ENCODE results near the gene SORCS2.

SORCS2 gene

DNA sequence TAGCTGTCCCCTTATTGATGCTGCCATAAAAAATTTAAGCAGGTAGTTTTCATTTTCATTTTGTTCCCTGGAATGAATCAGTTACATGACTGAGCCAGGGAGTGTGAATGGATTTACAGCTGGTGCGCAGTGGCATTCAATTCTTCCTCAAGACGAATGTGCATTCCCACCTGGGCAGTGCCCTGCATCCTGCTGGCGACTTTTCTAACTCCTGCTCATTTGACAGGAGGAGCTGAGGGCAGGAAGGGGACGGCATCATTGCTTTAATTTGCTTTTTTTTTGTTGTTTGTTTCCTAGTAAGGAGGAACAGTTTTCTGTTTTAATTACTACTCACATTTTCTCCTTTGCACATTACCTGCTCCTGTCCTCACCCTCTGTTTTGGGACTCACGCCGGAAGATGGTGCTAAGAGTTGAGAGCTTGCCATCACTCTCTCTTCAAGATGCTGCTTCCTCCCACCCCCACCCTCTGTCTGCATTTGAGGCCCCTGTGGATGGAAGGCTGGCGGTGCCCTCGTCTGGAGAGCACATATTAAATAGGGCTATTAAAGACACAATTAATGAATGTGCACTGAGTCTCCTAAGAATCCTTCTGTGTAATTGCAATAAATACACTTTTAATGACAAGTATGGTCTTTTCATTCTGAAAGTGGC, 206.6 kb downstream of the SORCS2 start:
- DNase-seq, result no peak

DNA sequence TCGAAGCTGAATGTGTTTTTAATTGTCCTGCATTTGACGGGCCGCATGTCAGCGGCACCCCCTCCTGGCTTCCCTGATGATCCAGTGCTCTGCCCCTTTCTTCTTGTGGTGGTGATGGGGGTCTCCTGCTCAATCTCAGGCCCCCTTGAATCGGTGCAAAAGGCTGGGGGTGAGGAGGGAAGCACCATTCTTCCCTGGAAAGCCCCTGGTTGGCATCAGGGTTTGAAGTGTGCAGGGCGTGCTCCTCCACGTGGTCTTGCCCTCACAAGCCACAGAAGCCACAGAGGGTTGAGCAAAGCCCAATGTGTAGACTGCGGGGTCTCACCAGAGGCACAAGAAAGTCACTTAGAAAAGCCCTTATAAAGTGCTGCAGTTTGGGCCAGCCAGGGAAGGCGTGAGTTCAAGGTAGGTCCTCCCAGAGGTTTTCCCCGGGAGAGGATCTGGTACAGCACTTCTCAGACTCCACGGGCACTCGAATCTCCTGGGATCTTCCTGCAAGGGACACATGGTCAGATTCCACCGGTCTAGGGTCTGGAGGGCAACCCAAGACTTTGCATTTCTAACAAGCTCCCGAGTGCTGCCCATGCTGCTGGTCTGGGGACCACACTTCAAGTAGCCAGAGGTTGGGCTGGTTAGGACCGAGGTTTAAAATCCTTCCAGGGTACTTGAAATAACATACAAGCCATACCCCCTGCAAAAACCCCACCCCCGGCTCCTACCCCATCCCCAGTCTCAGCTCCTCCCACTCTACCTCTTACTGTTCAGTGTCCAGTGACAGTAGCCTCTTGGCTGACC, 207.3 kb downstream of the SORCS2 start:
- no peak for DNase-seq

DNA sequence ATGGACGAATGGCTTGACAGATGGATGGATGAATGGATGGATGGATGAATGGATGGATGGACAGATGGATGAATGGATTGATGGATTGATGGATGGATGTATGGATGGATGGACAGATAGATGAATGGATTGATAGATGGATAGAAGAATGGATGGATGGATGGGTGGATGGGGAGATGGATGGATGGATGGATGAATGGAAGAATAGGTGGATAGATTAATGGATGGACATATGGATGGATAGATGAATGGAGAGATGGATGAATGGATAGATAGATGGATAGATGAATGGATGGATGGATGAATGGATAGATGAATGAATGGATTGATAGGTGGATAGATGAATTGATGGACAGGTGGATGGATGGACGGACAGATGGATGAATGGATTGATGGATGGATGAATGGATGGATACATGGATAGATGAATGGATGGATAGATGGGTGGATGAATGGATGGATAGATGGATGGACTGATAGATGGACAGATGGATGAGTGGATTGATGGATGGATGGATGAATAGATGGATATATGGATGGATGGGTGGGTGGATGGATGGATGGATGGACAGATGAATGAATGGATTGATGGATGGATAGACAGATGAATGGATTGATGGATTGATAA, 208.4 kb downstream of the SORCS2 start:
- no peak for DNase-seq

DNA sequence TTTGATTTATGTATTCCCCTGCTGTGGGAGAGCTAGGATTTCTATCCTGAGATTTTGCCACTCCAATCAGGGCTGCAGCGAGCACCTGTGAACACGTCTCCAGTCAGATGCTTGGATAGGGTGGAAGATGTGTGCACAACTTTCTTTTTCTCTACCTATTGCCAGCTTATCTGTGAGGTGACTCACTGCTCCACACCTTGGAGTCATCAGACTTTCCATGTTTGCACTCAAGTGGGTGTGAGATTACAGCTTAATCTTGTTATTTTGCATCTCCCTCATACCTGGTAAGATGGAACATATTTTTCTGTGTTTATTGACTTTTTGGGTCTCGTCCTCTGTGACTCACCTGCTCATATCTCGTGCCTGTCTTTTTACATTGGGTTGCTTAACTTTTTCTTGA, 210.2 kb downstream of the SORCS2 start:
- no peak for DNase-seq

DNA sequence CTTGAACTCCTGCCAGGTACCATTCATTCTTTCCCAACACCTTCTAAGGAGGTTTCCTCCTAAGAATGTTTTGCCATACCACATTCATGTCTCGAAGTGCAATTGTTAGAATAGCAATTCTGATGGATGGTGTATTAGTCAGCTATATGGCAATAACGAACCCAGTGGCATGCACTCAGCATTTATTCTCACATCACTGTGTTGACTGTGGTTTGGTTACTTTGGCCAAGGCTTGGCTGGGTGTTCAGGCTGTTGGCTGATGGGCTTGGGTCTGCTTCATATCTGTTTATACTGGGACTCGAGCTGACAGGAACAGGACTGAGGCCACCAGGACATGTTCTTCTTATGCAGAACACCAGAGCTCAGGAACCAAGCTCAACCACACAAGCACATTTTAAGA, 210.7 kb downstream of the SORCS2 start:
- no peak for DNase-seq

DNA sequence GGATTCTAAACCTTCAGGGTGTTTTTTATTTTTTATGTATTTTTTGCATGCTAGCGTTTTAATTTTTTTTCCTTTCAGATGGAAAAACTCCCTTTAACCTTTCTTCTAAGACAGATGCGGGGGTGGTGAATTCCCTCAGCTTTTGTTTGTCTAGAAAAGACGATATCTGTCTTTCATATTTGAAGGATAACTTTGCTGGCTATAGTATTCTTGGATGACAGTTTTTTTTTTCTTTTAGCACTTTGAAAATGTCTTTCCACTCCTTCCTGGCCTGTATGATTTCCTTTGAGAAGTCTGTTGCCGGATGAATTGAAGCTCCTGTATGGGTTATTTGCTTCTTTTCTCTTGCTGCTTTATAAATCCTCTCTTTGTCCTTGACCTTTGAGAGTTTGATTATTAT, 215.8 kb downstream of the SORCS2 start:
- no peak for DNase-seq

DNA sequence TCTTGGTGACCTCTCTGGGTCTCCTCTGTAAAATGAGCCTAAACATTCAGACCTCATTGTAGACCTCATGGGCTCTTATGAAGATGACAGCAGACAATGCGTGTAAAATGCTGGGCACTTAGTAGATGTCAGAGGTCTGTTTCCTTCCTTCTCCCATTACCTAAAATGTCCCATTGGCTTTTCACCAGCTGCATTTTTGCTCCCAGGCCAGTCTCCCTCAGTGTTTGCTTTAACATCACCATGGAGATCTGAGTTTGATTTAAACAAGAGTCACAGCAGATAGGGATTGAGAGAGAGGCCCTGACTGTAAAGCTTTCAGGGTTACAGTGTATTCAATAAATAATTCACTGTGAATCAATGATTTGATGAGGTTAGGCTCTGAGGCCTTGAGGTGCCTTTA, 218.1 kb downstream of the SORCS2 start:
- no peak for DNase-seq

DNA sequence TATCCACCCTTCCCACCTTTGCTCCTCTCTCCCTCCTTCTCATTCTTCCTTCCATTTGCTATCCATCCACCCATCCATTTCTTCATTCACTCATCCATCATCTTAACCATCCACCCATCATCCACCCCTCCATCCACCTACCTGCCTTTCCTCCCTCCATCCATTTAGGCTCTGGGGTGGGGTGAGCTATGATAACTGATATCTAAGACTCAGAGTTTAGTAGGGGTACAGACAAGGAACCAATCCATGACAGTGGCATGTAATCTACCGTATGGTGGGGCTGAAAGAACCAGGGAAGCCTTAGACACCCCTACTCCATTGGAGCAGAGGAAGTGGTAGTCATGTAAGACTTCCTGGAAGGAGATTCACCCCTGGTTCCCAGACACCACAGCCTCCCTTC, 219.2 kb downstream of the SORCS2 start:
- DNase-seq, result no peak

DNA sequence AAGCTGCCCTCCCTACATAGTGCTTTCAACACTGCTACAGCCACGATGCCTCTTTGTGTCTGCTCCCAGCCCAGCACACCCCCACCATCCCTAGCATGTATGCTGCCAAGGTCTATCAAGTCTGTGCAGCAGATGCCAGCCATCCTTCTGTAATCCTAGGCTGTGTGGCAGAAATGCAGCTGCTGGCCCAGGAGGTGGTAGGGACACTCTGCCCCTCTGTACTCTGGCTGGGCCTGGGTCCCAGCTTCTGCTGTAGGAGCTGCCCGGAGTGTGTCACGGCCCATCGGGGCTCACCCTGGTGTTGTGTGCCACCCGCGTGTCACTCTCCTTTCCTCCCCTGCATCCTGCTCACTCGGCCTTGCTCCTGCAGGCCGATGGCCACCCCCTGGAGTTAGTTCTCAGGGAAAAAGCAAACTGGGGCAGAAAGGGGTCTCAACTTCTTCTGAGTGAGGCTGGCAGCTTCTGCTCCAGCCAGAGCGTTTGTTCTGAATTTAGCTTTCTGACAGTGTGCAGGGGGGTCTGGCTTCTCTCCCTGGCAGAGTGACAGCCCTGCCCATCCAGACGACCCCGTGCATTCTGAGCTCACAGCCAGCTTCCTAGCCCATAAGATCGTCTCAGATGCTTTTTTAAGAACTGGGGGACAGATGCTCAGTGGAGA, 219.7 kb downstream of the SORCS2 start:
- no peak for DNase-seq

DNA sequence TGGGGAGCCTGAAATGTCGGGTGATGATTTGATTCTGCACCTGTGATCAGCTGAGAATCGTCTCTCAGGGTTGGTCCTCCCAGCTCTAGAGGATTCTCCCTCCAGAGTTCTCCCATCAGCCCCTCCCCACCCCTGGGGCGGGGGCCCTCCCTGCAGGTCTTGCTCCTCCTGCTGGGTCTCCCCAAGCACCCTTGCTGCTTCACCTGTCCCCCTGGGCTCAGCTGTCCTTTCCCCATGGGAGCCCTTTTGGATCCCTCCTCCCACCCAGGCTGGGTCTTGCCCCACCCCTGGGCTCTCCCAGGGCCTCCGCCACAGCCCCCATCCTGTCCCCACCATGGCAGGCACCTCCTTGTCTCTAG, 220.2 kb downstream of the SORCS2 start:
- DNase-seq, result no peak

DNA sequence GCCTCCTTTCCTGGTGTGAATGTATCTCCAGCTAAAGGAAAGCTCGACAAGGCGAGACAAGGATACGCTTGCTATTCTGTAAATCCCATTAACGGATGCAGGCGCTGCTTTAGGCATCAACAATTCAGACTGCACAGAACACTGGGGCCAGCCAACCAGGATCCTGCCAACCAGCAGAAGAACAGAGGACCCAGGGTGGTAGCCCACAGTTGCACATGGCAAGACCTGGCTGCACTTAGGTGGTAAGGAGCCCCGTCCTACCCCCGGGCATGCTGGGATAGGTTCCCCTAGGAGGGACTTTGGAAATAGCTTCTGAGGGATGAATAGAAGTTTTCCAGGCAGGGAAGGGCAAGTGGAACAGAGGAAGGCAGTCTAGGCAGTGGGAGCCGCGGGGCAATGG, 221.7 kb downstream of the SORCS2 start:
- no peak for DNase-seq

DNA sequence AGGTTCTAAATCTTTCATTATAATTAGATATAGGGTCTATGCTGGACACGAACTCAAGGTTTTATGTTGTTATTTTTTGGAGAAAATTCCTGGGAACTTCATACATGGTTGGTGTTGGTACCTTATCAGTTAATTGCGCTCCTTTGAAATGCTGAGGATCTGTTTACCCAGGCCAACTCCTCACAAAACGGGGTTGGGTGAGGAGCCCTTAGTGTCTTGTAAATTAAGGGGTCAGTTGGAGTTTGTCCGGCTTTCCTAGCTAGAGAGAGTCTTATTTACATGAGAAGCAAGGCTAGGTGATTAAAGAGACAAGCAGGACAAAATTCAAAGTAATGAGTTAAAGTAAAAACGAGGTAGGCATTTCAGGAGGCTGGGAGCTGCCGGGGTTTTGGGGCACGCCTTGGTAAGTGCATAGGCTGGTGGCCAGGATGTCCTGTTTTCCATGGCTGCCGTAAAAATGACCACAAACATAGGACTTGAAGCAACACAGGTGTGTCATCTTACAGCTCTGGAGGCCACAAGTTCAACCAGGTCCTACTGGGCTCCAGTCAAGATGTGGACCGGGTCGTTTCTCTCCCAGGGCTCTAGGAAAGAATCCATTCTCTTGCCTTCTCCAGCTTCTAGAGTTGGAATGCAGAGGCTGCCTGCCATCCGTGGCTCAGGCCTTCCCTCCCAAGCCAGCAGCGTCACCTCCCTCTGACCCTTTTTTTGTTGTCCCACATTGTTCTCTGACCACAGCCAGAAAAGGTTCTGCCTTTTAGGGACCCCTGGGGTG, 222.6 kb downstream of the SORCS2 start:
- no peak for DNase-seq

DNA sequence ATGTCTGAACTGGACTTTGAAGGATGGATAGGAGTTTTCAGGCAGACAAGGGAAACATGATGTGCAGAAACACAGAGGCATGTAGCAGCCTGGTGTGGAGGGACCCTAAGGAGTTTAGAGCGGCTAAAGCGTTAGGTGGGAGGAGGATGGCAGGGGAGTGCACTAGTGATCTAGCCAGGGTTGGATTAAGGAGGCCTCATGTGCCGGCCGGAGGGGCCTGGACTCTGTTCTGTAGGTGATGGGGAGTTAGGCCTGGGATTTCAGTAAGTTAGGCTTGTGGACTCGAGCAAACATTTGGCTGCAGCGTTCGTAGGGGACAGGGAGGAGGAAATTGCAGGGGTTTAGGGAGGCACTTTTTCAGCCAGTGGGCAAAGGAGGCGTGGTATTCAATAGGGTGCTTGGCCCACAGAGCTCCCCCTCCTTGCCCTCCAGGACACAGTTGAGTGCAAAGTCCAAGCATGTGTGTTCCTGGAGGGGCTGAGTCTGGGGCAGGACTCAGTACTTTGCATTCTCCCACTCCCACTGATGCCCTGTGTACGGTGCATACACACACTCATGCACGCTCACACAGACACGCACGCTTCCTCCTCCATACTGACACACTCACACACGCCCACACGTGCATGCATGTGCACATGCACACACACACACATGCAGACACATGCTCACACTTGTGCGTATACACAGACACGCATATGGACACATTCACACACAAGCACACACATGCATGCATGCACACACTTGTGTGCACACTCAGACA, 223.8 kb downstream of the SORCS2 start:
- no peak for DNase-seq

DNA sequence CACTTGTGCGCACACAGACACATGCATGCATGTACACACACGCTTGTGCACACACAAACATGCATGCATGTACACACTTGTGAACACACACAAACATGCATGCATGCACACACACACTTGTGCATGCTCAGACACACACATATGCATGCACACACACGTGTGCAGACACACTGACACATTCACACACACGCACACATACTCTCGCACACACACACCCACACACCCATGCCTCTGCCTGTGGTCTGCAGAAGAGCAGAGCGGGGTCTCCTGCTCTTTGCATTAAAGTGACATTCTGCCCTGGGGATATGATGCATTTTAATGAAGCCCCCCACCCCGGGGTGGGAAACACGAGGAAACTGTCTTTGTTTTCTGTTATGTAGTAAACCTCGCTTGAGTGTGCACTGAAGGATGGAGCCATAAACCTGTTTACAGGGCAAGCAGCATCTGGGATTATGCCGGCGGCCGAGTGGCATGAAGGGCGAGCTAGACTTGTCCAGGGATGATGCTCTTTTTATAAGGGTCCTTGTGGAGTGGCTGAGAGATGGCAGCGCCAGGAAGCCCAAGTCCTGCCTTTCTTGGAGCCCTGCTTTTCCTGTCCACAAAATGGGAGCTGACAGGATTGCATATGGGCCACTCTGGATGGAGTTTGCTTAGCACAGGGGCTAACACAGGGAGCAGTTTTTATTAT, 224.6 kb downstream of the SORCS2 start:
- no peak for DNase-seq

DNA sequence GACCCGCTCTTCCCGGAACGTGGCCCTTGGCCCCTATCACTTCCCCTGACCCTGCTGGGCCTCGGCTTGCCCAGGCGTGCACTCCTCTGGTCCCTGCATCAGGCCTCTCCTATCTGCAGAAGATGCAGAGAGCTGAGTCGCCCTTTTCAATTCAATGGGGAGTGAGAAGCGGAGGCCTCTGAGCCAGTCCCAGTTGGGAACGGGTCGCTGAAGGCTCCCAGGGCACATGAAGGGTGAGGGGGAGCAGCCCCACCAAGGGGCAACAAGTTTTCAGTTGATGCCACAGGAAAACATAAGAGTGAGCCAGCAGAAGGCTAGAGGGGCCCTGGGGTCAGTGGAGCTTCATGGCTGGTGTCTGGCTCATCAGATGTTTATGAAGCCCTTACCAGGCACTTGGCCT, 225.3 kb downstream of the SORCS2 start:
- DNase-seq, result no peak

DNA sequence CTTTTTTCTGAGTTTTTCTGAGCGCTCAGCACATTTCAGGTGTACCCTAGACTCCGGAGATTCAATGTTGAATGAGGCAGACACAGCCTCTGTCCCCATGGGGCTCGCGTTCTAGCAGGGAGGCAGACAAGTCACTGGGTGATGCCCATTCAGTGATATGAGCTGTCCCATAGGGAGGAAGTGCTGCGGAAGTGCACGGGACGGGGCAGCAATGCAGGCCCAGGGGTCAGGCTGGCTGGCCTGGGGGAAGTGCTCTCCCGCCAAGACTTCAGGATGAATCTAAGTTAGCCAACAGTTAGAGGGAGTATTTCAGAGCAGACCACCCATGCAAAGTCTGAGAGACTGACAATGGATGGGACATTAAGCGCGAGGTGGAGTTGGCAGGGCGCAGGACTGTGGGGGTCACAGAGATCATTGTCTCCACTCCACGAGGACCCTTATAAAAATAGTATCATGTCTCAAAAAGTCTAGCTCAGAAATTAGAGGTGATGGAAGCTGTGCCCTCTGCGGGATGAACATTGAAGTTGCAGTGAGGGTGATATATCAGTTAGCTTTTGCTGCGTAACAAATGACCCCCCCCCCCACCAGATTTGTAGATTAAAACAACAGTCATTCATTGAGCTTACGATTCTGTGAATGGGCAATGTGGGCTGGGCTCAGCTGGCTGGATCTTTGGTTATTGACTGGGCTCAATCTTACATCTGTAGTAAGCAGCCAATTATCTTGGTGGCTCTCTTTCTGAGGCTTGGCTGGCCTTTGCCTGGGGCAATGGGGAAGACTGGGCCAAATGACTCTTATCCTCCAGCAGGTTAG, 226.0 kb downstream of the SORCS2 start:
- DNase-seq, result no peak

DNA sequence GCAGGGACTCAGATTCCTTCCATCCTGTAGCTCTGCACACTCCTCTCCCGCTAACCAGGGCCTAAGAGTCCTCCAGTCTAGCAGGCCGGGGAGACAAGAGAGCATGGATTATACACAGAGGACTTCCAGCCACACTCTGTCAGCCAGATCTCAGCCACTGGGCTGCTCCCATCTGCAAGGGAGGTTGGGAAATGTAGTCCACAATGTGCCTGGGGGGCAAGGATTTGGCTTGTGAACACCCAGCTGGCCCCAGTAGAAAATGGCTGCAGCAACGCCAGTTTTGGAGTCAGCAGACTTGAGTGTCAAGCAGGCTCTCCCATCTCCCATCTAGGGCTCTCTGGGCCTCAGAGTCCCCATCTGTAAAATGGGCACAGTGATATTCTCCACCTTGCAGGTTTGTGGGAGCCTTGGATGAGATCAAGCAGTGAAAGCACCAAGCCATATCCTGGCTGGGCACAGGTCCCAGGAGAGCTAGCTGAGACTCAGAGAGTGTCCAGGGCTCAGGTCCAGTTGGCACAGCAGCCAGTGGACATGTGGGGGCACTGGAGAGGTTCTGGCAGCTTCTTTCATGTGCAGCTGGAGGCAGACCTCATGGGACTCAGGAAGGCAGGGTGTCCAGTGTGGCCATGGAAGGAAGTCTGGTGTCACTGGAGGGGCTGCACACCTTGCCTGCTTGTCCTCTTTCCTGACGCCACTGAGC, 227.8 kb downstream of the SORCS2 start:
- DNase-seq, result no peak

DNA sequence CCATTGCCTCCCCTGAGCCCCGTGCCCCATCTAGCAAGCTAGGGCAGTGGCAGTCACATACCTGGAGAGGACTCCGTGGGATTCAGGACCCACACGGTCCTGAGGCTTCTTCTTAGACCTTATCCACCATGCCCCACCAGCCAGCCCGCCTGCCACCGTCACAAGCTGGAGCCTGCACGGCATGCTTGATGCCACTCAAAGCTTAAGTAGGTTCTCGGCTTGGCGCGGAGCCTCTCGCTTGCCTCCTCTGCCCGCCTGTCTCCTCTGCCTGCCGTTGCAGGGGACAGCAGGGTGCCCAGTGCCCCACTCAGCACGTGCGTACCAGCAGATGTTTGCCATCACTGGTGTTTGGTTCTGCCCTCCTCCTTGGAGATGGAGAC, 228.3 kb downstream of the SORCS2 start:
- no peak for DNase-seq

DNA sequence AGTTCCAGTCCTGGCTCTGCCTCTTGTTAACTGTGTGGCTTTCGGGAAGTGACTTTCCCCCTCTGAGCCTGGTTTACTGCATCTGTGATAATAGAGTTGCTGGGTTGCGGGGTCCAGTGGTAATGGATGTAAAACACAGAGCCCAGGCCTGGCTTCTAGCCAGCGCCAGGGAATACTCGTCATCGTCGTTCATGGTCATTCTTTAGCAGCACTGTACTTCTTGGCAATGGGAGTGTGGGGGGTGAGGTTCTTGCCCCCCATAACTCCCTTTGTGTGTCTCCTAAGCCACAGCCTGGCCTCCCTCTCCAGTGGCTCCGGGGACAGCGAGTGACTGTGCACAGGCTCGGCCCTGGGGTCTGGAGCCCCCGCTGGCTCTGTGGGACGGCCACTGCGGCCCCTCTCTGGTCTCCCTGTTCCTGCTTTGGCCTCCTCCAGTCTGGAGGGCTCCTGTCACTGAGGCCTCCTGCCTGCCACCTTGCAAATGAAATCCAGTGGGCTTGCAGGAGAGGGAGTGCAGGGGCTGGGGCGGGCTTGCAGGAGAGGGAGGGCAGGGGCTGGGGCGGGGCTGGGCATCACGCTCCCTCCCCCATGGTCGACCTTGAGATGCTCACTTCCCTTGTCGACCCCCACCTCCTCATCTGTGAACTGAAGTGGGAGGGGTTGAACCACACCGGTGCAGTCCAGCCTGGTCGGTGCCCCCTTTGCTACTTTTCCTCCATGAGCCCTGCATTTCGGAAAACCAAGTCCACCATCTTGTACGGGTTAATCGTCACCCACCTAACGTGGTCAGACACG, 229.2 kb downstream of the SORCS2 start:
- DNase-seq, result no peak

Measured in CD4-positive, alpha-beta T cell treated with Interleukin-17A for 4 hours (primary cell).